GM12891 (cell line): ENCODE measurements around the gene COQ5.
"Not testable (repeated sequence)": the region's sequence is repeated elsewhere in the genome, so short reads cannot be mapped to it uniquely, and the experiment has no call there.

ENCODE experiments used
- DNase-seq: peaks from one replicate; pipeline ENCODE4 v3.0.0; 2011; ENCODE audit warnings: low spot score; ENCODE audit not compliant: insufficient read length
- FAIRE-seq: peaks from 2 replicates; lab custom pipeline; 2011; peaks lifted over from hg19 to GRCh38; lab: Jason Lieb, UNC
- PAX5 ChIP-seq: IDR thresholded peaks from 2 replicates; pipeline ENCODE4 v1.6.1; 2011; ENCODE audit warnings: low read length, moderate library complexity, mild to moderate bottlenecking; ENCODE audit not compliant: insufficient read depth, severe bottlenecking
- POLR2A ChIP-seq: IDR thresholded peaks from 2 replicates; pipeline ENCODE4 v1.6.1; 2011; ENCODE audit warnings: low read depth, low read length, control low read depth
- POLR2AphosphoS5 ChIP-seq: IDR thresholded peaks from 2 replicates; pipeline ENCODE4 v1.6.1; 2011; ENCODE audit warnings: low read depth, low read length, control low read depth
- POU2F2 ChIP-seq: IDR thresholded peaks from 2 replicates; pipeline ENCODE4 v1.6.1; 2011; ENCODE audit warnings: low read depth, mild to moderate bottlenecking, control low read depth, low read length, moderate library complexity
- SPI1 ChIP-seq: IDR thresholded peaks from 2 replicates; pipeline ENCODE4 v1.6.1; 2011; ENCODE audit warnings: low read depth, low read length, control low read depth
- TAF1 ChIP-seq: IDR thresholded peaks from 2 replicates; pipeline ENCODE4 v1.6.1; 2011; ENCODE audit warnings: low read depth, low read length, control low read depth

COQ5 gene

GRCh38 chr12:120532701-120533238 is 3.8 kb upstream of the COQ5 start:
- DNase-seq = no peak
- TF ChIP-seq POLR2AphosphoS5 (no peak), SPI1 (peak; percentile 50; the same call in 1 of the 2 replicates)
- FAIRE-seq = peak; percentile 52

GRCh38 chr12:120530418-120530761 is 1.4 kb upstream of the COQ5 start:
- FAIRE-seq = not testable (repeated sequence)

GRCh38 chr12:120529641-120530417 is 871 bp upstream of the COQ5 start:
- DNase-seq = no peak
- no peak for FAIRE-seq
- TF ChIP-seq TAF1 (no peak), POLR2A (peak; percentile 40; the same call in 1 of the 2 replicates), SPI1 (no peak), POLR2AphosphoS5 (0 out of 2 replicates have a peak, but pooled peaks have one; percentile 33)

More at GRCh38 chr12:120530418-120530761, 1.4 kb upstream of the COQ5 start:
- DNase-seq = not testable (repeated sequence)

GRCh38 chr12:120522568-120522967 is 6.4 kb downstream of the COQ5 start:
- FAIRE-seq (no peak), DNase-seq (no peak)
- TF ChIP-seq SPI1 = no peak
- TF ChIP-seq POU2F2 = no peak
- TF ChIP-seq TAF1 = no peak
- no peak for TF ChIP-seq POLR2A
- TF ChIP-seq PAX5 = no peak
- no peak for TF ChIP-seq POLR2AphosphoS5

- not testable (repeated sequence) for FAIRE-seq, DNase-seq
Measured at GRCh38 chr12:120519324-120519723, 9.6 kb downstream of the COQ5 start.

GRCh38 chr12:120515496-120515895 is 13.5 kb downstream of the COQ5 start:
- TF ChIP-seq POLR2A = no peak
- TF ChIP-seq POU2F2 = no peak
- no peak for TF ChIP-seq SPI1
- TF ChIP-seq TAF1 = no peak
- TF ChIP-seq POLR2AphosphoS5 = no peak
- no peak for TF ChIP-seq PAX5
- FAIRE-seq (no peak), DNase-seq (no peak)

- DNase-seq = no peak
- TF ChIP-seq SPI1 (no peak), POU2F2 (no peak), PAX5 (no peak), TAF1 (no peak), POLR2AphosphoS5 (no peak), POLR2A (no peak)
- no peak for FAIRE-seq
Measured at GRCh38 chr12:120514002-120514401, 15.0 kb downstream of the COQ5 start.

GRCh38 chr12:120508537-120508936 is 20.4 kb downstream of the COQ5 start:
- FAIRE-seq (no peak), DNase-seq (no peak)
- no peak for TF ChIP-seq TAF1
- no peak for TF ChIP-seq PAX5
- TF ChIP-seq SPI1 = no peak
- no peak for TF ChIP-seq POLR2A
- no peak for TF ChIP-seq POLR2AphosphoS5
- TF ChIP-seq POU2F2 = no peak

GRCh38 chr12:120504587-120504986 is 24.4 kb downstream of the COQ5 start:
- FAIRE-seq = no peak

GRCh38 chr12:120500581-120500980 is 28.4 kb downstream of the COQ5 start:
- no peak for FAIRE-seq
- TF ChIP-seq TAF1 = no peak
- no peak for TF ChIP-seq POU2F2
- no peak for TF ChIP-seq PAX5
- no peak for TF ChIP-seq SPI1
- no peak for TF ChIP-seq POLR2A
- TF ChIP-seq POLR2AphosphoS5 = no peak
- no peak for DNase-seq

More at GRCh38 chr12:120504587-120504986, 24.4 kb downstream of the COQ5 start:
- no peak for TF ChIP-seq PAX5
- no peak for TF ChIP-seq SPI1
- TF ChIP-seq POLR2AphosphoS5 = no peak
- TF ChIP-seq TAF1 = no peak
- TF ChIP-seq POLR2A = no peak
- no peak for TF ChIP-seq POU2F2
- DNase-seq = no peak
